ENCODE results near the gene RBM33. TPM values are rescaled to one million over a fixed set of nuclear protein-coding genes. Genes with fewer than 3 reads are reported as not detected.

The RBM33 gene
- polyA plus RNA-seq, 1 experiment: 5.0 TPM

GRCh38 chr7:155728116-155728515 lies 83.7 kb downstream of the RBM33 start:
- ChIA-PET CTCF (interaction anchor here (0.6 to 1.0 kb wide), 3 partner anchors 97 to 130 kb away, joined by 3 to 4 read pairs (median 4); no protein-coding TSS in a partner anchor), POLR2A (no interaction called here)
- Histone ChIP-seq H3K4me3 (ENCODE audit: low read depth, low read length) (no peak overlapping the region), H3K36me3 (ENCODE audit: control insufficient read depth, insufficient read depth, low read length) (peaks cover 1% of the 10 kb centered on the region), H3K27me3 (ENCODE audit: control insufficient read depth, insufficient read depth, low read length) (no peaks in the 10 kb centered on the region)
- TF ChIP-seq CTCF (IDR thresholded peaks at IDR 0.05; ENCODE audit: insufficient read depth, low read depth, low read length): no peak
- DNase-seq (ENCODE audit: low read depth): no peak

- H3K36me3 ChIP-seq (ENCODE audit: control insufficient read depth, insufficient read depth, low read length): peaks cover 1% of the 10 kb centered on the region
- H3K4me3 ChIP-seq (ENCODE audit: low read depth, low read length): no peak overlapping the region
- H3K27me3 ChIP-seq (ENCODE audit: control insufficient read depth, insufficient read depth, low read length): no peaks in the 10 kb centered on the region
- ChIA-PET CTCF (interaction anchor here (1.1 kb wide), 1 partner anchor 131 kb away, joined by 4 read pairs; no protein-coding TSS in a partner anchor), POLR2A (no interaction called here)
- DNase-seq (ENCODE audit: low read depth): peak; percentile 4
- TF ChIP-seq CTCF (IDR thresholded peaks at IDR 0.05; ENCODE audit: insufficient read depth, low read depth, low read length): no peak
Measured at GRCh38 chr7:155729847-155730246, 85.4 kb downstream of the RBM33 start.

GRCh38 chr7:155731380-155731779 lies 86.9 kb downstream of the RBM33 start:
- no peak for DNase-seq (ENCODE audit: low read depth)
- Histone ChIP-seq H3K27me3 (ENCODE audit: control insufficient read depth, insufficient read depth, low read length) (no peaks in the 10 kb centered on the region), H3K36me3 (ENCODE audit: control insufficient read depth, insufficient read depth, low read length) (peaks cover 2% of the 10 kb centered on the region), H3K4me3 (ENCODE audit: low read depth, low read length) (no peak overlapping the region)
- POLR2A ChIA-PET: no interaction called here
- CTCF ChIA-PET: interaction anchor here (0.8 to 2.5 kb wide), 2 partner anchors 118 to 133 kb away, joined by 3 to 18 read pairs; no protein-coding TSS in a partner anchor
- no peak for TF ChIP-seq CTCF (IDR thresholded peaks at IDR 0.05; ENCODE audit: insufficient read depth, low read depth, low read length)

GRCh38 chr7:155731871-155732270 lies 87.4 kb downstream of the RBM33 start:
- Histone ChIP-seq H3K27me3 (ENCODE audit: control insufficient read depth, insufficient read depth, low read length) (no peaks in the 10 kb centered on the region), H3K4me3 (ENCODE audit: low read depth, low read length) (no peak overlapping the region), H3K36me3 (ENCODE audit: control insufficient read depth, insufficient read depth, low read length) (peaks cover 2% of the 10 kb centered on the region)
- no peak for TF ChIP-seq CTCF (IDR thresholded peaks at IDR 0.05; ENCODE audit: insufficient read depth, low read depth, low read length)
- CTCF ChIA-PET: interaction anchor here (0.8 to 2.5 kb wide), 2 partner anchors 119 to 133 kb away, joined by 3 to 18 read pairs; no protein-coding TSS in a partner anchor
- POLR2A ChIA-PET: no interaction called here
- DNase-seq (ENCODE audit: low read depth): no peak

- H3K36me3 ChIP-seq (ENCODE audit: control insufficient read depth, insufficient read depth, low read length): peaks cover 2% of the 10 kb centered on the region
- ChIA-PET POLR2A (no interaction called here), CTCF (interaction anchor here (0.7 to 2.5 kb wide), 2 partner anchors 35 to 134 kb away, joined by 3 to 18 read pairs; no protein-coding TSS in a partner anchor)
- DNase-seq (ENCODE audit: low read depth): no peak
- no peaks in the 10 kb centered on the region for H3K27me3 ChIP-seq (ENCODE audit: control insufficient read depth, insufficient read depth, low read length)
- no peak for TF ChIP-seq CTCF (IDR thresholded peaks at IDR 0.05; ENCODE audit: insufficient read depth, low read depth, low read length)
- no peak overlapping the region for H3K4me3 ChIP-seq (ENCODE audit: low read depth, low read length)
Measured at GRCh38 chr7:155732286-155732685, 87.8 kb downstream of the RBM33 start.
